HG03520 (cell line): ENCODE data around the gene NIPBL.
"Not testable (repeated sequence)": the region's sequence is repeated elsewhere in the genome, so short reads cannot be mapped to it uniquely, and the experiment has no call there.

Experiments
- ATAC-seq: cut with Tn5 transposase; IDR thresholded peaks from one replicate; pipeline ENCODE4 v1.9.1; 2021; ENCODE audit warnings: mild to moderate bottlenecking, moderate library complexity; ENCODE audit not compliant: unreplicated experiment

NIPBL gene, protein sequence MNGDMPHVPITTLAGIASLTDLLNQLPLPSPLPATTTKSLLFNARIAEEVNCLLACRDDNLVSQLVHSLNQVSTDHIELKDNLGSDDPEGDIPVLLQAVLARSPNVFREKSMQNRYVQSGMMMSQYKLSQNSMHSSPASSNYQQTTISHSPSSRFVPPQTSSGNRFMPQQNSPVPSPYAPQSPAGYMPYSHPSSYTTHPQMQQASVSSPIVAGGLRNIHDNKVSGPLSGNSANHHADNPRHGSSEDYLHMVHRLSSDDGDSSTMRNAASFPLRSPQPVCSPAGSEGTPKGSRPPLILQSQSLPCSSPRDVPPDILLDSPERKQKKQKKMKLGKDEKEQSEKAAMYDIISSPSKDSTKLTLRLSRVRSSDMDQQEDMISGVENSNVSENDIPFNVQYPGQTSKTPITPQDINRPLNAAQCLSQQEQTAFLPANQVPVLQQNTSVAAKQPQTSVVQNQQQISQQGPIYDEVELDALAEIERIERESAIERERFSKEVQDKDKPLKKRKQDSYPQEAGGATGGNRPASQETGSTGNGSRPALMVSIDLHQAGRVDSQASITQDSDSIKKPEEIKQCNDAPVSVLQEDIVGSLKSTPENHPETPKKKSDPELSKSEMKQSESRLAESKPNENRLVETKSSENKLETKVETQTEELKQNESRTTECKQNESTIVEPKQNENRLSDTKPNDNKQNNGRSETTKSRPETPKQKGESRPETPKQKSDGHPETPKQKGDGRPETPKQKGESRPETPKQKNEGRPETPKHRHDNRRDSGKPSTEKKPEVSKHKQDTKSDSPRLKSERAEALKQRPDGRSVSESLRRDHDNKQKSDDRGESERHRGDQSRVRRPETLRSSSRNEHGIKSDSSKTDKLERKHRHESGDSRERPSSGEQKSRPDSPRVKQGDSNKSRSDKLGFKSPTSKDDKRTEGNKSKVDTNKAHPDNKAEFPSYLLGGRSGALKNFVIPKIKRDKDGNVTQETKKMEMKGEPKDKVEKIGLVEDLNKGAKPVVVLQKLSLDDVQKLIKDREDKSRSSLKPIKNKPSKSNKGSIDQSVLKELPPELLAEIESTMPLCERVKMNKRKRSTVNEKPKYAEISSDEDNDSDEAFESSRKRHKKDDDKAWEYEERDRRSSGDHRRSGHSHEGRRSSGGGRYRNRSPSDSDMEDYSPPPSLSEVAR (N-terminal part only)

DNA sequence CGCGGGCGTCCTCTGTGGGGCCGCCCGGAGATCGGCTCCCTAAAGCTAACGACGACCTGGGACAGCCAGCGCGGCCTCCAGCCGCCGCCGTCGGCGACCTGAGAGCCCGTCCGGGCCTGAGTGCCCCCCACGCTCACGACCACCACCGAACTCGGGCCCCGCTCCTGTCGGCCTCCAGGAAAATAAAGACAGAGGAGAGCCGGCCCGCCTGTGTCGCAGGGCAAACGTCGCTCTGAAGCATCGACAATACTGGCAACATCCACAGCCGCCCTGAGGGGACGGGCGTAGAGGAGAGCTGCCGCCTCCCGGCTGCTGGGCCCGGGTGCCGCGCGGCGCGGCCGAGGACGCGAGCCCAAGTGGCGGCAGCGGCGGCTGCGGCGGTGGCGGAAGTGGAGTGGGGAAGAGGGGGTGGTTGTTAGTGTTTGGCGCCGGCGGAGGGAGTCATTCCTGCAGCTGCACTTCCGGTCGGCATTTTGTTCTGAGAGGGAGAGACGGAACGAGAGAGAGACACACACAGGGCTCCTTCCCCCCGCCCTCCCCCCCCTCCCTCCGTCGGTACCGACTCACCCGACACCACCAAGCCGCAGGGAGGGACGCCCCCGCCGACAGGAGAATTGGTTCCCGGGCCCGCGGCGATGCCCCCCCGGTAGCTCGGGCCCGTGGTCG, at the start of gene NIPBL:
Gene NIPBL (plus strand): TSS at position 471 of the 666 bp plus-strand sequence. CDS start 76,928 bp downstream, outside the sequence.
- ATAC-seq, result peak; percentile 64

DNA sequence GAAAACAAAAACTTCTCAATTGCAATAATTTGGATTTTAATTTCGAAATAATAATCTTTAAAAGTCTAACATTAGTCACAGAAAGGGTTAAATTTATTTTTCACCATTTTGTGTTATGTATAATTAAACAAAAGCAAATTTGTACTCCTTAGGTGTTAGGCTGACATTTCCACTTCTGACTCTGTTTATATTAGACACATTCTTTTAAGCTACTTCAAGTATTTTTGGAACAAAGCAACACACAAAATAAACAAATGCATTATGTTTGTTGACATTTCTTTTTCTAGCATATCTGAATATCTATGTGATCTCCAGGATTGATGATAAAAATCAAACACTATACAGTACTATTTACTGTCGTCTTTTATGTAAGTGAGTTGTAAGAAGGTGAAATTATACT, 44.3 kb upstream of the NIPBL start:
- no peak for ATAC-seq

DNA sequence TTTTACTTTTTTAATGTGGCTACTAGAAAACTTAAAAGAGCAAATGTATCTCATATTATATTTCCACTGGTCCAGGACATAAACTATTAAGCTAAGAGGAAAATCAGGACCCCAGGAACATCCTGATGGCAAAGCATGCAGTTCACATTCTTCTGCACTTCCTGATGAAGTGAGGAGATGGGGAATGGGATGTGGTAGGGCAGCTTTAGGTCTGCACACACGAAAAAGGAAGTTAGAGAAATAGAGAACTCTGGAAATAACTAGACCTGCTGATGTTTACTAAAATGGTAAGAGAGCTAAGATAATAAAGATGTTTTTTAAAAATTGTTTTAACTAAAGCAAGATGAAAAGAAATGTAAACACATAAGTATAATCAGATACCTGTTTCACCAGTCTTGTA, 39.7 kb upstream of the NIPBL start:
- ATAC-seq, result no peak

DNA sequence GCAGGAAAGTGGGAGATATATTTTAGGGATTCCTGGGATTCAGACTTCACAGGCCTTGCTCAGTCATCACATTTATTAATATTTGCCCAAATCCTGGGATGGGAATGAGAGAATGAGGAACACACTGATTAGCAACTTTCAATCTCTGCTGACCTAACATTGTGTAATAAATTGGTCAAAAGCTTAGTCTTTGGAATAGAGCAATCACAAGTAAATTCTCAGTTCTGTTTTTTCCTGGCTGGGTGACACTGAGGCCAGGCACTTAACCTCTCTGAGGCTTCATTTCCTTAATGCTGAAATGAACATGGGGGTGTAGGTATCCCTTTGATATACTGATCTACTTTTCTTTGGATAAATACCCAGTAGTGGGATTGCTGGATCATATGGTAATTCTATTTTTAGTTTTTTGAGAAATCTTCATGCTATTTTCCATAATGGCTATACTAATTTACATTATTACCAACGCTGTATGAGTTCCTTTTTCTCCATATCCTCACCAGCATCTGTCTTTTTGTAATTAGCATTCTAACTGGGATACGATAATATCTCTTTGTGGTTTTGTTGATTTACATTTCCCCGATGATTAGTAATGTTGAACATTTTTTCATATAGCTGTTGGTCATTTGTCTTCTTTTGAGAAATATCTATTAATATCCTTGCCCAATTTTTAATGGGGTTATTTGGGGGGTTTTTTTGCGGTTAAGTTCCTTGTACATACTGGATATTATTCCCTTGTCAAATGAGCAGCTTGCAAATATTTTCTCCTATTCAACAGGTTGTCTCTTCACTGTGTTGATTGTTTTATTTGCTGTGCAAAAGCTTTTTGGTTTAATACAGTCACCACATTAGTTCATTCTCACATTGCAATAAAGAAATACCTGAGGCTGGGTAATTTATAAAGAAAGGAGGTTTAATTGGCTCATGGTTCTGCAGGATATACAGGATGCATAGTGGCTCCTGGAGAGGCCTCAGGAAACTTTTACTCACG, 36.8 kb upstream of the NIPBL start:
- ATAC-seq, result no peak

DNA sequence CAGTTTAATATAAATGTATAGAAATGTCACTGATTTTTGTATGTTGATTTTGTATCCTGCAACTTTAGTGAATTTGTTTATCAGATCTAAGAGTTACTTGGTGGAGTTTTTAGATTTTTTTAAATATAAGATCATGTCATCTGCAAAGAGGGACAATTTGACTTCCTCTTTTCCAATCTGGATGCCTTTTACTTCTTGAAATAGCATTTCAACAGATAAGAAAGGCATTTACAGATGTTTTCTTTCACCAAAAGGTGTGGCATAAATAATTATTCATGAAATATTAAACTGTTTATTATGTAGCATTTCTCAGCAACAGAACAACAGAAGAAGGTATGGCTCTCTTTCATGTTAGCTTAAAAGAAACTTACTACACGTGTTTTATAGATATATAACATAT, 34.9 kb upstream of the NIPBL start:
- ATAC-seq, result no peak

DNA sequence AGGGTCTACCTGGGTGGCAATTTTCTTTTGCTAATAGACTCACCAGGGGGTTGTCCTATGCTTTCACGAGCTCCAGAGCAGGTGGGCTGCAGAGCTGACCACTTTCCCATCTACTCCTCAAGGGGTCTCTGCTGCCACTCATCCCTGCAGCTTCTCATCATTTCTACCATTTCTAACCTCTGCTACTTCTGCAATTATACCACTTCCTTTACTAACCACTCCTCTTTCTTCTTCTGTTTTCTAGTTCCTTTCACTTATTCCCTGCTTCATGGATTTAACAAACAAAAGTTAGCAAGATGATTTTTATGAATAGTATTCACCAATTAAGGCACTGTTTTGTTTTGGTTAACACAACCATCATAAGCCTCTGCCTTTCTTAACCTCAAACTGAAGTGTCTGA, 34.5 kb upstream of the NIPBL start:
- ATAC-seq, result no peak

DNA sequence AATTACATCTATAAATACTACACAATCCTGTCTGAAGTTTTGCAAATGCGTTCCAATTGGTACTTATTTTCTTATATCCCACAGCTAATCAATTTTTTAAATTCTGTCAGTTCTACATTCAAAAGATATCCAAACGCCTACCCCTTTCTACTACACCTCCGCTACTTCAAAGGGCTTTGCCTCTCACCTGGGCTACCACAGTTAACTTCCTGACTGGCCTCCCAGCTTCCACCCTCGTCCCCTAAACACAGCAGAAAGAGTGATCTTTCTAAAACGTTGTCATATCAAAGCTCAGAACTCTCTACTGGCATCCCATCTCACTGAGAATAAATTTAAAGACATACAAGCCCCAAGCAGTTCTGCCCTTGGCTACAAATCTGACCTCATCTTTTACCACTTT, 32.3 kb upstream of the NIPBL start:
- no peak for ATAC-seq

DNA sequence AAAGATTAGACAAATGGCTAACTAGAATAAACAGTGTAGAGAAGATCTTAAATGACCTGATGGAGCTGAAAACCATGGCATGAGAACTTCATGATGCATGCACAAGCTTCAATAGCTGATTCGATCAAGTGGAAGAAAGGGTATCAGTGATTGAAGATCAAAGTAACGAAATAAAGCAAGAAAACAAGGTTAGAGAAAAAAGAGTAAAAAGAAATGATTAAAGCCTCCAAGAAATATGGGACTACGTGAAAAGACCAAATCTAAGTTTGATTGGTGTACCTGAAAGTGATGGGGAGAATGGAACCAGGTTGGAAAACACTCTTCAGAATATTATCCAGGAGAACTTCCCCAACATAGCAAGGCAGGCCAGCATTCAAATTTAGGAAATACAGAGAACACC, 28.0 kb upstream of the NIPBL start:
- ATAC-seq, result not testable (repeated sequence)

DNA sequence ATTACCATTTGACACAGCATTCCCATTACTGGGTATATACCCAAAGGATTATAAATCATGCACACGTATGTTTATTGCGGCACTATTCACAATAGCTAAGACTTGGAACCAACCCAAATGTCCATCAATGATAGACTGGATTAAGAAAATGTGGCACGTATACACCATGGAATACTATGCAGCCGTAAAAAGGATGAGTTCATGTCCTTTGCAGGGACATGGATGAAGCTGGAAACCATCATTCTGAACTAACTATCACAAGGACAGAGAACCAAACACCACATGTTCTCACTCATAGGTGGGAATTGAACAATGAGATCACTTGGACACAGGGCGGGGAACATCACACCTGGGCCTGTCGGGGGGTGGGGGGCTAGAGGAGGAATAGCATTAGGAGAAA, 23.7 kb upstream of the NIPBL start:
- ATAC-seq, result not testable (repeated sequence)

DNA sequence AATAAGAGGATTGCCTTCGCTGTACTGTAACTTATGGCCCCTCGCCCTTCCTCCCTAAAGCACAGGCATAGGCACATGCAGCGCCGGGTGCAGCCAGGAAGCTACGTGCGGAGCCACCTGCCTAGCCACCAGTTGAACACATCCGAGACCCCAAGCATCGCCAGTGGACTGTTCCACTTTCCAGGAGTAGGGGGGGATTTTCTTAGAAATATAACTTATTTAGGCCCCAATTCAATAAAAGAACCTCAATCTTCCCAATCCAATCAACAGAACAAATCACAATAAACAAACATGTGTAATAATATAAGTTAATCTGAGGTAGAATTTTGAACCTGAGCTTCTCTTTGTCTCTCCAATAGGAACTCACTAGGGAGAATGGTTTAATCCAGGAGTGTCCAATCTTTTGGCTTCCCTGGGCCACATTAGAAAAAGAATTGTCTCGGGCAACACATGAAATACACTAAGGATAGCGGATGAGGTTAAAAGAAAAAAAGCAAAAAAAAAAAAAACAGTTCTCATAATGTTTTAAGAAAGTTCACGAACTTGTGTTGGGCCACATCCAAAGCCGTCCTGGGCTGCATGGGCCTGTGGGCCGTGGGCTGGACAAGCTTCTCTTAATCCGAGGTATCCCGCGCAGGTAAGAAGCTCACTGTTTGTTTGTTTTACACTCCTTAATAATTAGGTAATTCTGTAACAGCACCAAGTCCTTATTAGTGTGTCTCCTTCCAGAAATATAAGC, 22.0 kb upstream of the NIPBL start:
- no peak for ATAC-seq

DNA sequence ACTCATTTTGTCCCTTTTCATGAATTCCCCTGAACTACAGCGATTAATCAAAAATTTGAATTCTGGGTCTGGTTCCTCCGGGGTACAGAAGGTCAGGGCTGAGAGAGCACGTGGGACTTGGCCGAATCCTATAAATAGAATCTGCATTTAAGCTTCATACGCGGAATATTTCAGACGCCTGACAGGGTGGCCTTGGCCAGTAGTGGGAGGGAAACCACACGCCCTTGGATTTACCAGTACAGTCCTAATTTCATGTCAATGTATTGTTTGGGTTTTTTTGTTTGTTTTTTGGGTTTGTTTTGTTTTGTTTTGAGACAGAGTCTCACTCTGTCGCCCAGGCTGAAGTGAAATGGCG, 21.5 kb upstream of the NIPBL start:
- no peak for ATAC-seq

DNA sequence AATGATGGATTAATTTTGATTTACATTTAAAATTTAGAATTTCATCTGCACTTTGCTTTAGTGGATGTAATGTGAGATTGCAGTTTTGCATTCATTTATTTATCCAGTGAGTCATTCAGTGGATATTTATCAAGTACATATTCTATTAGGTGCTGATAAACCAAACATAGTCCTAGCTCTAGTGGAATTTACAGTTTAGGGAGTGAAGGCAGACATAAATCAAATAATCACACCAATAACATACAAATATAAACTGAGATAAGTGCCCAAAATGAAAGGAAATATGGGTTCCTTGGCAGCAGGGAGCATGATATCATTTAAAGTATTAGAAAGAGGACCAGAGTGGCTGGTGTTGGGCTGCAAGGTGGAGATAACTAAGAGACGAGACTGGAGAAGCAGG, 14.7 kb upstream of the NIPBL start:
- ATAC-seq, result no peak

DNA sequence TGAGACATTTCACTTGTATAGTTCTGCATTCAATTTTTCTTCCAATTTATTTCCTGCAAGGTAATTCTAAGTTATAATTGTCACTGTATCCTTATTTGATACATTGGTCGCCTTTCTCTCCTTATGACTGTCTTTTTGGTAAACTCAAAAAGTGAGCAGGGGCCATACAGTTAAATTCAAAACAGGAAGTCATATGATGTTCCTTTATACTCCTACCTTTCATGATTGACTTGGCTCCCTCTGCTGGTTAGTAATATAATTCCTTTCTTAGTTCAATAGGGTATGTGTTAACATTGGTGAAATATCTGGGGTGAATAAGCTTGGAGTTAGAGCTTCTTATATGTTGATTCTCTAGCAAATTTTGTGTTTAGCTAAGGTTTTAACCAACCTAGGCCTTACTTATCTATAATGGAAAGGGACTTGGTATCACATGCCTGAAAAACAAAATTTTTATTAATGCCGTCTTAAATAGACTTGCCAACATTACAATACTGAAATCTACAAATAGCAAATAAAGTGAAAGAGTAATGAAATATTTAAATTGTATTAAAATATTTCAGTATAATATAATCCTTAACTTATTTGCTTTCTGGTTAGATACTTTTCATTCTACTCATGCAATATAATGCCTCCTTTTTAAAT, 6.0 kb upstream of the NIPBL start:
- peak; percentile 87 for ATAC-seq

DNA sequence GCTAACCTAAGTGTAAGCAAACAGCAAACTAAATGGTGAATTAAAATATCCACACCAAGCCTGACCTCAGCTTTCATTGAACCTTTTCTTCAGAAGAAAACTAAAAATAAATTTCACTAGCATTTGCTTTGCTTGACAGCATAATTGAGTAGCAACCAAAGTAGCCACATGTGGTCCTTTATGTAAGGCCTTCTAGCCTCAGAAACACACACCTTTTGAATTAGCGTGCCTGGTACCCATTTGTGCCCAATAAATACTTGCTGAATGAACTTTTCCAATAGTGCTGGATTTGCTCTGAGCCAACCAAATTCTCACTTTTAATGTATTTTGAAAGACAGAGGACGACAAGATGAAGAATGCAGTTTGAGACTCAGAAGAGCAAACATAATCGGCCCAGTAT, 2.1 kb upstream of the NIPBL start:
- ATAC-seq, result no peak

DNA sequence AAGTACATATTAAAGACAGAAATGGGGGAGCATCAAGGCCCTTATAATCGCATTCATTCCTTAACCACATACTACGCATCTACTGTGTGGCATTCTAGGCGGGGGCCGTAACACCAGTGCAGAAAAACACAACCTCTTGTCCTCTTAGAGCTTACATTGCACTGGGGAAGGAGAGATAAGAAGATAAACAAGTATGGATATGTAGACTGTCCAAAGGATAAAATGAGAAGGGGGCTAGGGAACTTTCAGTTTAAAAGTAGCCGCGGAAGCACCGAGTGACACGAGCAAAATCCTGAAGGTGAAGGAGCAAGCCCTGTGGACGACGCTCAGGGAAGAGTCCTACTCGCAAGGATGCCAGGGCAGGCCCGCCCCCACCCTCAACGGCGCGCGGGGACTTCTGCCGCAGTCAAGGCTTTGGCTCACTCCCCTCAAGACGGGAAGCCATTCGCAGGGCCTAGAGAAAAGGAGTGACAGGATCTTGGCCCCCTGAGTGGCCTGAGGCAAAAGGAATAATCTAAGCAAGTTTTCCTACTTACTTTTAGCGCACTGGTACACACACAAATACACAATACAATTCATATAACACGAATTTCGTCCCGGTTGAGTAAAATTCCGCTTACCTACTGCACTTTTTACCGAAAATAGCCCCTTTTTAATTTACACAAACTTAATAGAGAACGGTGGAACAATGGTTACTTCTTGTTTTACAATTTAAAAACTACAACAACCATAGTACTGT, 1.3 kb upstream of the NIPBL start:
- no peak for ATAC-seq

DNA sequence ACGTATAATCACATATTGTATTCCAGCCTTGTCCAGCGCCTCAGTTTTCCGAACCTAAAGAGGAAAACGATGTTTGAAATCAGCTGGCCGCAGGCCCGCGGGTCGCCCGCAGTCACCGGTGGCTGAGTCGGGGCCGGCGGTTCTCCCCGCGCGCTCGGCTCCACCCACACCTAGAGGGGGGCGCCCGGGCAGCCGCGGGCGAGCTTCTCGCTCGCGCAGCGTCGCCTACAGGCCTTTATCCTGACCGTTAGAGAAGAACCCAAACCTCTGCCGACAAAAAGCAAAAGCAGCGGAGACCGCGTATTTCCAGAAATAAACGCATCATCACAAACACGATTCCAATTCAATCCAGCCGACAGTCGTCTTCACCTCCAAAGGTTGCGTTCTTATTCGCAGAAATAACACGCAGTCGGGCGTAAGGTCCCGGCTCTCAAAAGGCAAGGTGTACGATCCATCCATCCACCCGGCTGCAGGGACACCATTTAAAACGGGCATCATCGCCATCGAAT, 725 bp upstream of the NIPBL start:
- peak; percentile 45 for ATAC-seq

DNA sequence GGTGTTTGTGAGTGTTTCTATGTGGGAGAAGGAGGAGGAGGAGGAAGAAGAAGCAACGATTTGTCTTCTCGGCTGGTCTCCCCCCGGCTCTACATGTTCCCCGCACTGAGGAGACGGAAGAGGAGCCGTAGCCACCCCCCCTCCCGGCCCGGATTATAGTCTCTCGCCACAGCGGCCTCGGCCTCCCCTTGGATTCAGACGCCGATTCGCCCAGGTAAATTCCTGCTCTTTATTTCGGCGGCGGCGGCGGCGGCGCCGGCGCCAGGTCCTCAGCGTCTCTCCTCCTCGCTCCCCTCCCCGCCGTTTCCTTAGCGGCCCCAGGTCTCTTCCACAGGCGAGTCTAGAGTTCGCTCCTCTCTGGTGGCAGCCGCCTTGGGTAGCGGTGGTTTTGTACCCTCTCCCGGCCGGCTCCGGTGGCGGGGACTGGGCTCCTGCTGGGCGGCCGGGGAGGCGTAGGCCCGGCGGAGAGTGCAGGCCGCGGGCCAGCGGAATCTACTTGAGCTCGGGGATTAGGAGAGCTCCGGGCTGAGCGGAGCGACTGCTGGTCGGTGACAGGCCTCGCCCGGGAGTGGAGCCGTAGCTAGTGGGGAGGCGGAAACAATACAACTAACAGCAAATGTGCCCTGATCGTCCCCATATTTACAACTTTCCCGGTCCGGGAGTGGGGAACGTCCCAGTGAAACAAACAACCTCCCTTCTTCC, 547 bp downstream of the NIPBL start:
- peak; percentile 28 for ATAC-seq
